Measurements from ENCODE around the gene OR51F2. TPM values are rescaled to one million over a fixed set of nuclear protein-coding genes. Genes with fewer than 3 reads are reported as not detected.
"Not testable (repeated sequence)": the region's sequence is repeated elsewhere in the genome, so short reads cannot be mapped to it uniquely, and the experiment has no call there.

OR51F2 gene
- polyA plus RNA-seq, 1 donor from 2014 or later = not detected

GRCh38 chr11:4797206-4797605 lies 23.9 kb upstream of the OR51F2 start:
- Histone ChIP-seq H3K4me3 (ENCODE audit: low read length) (no peak overlapping the region), H3K36me3 (ENCODE audit: insufficient read depth, low read length) (no peaks in the 10 kb centered on the region), H3K27ac (ENCODE audit: low read length) (no peak overlapping the region), H3K4me2 (ENCODE audit: low read length) (no peak overlapping the region), H2AFZ (ENCODE audit: low read depth, low read length) (no peak overlapping the region), H3K79me2 (replicated peaks; ENCODE audit: insufficient read depth, low read length) (no peaks in the 10 kb centered on the region), H3K9me3 (ENCODE audit: low read length) (no peaks in the 10 kb centered on the region), H3K27me3 (ENCODE audit: insufficient read depth, low read depth, low read length) (no peaks in the 10 kb centered on the region), H3K9ac (ENCODE audit: low read length) (no peak overlapping the region), H4K20me1 (ENCODE audit: insufficient read depth) (no peaks in the 10 kb centered on the region), H3K9me2 (ENCODE audit: insufficient read depth, low read length) (no peaks in the 10 kb centered on the region), H3F3A (ENCODE audit: insufficient read depth, low read length, poor library complexity, severe bottlenecking) (no peaks in the 10 kb centered on the region)
- TF ChIP-seq SMC3 (conservative IDR thresholded peaks at IDR 0.05; ENCODE audit: poor library complexity) = no peak
- no peak for TF ChIP-seq CTCF (IDR thresholded peaks at IDR 0.05; ENCODE audit: poor library complexity, severe bottlenecking)
- no peak for TF ChIP-seq REST (IDR thresholded peaks at IDR 0.05; ENCODE audit: borderline replicate concordance)
- no peak for TF ChIP-seq EZH2 (IDR thresholded peaks at IDR 0.05; ENCODE audit: borderline replicate concordance, insufficient read depth, low read length, poor library complexity, severe bottlenecking)

- no peak overlapping the region for H3K4me3 ChIP-seq (ENCODE audit: low read length)
- no peak overlapping the region for H3K4me2 ChIP-seq (ENCODE audit: low read length)
- H3K27me3 ChIP-seq (ENCODE audit: insufficient read depth, low read depth, low read length) = no peaks in the 10 kb centered on the region
- H3K9ac ChIP-seq (ENCODE audit: low read length) = no peak overlapping the region
- TF ChIP-seq RAD21 (conservative IDR thresholded peaks at IDR 0.05) (no peak), CTCF (IDR thresholded peaks at IDR 0.05; ENCODE audit: poor library complexity, severe bottlenecking) (no peak), EZH2 (IDR thresholded peaks at IDR 0.05; ENCODE audit: borderline replicate concordance, insufficient read depth, low read length, poor library complexity, severe bottlenecking) (no peak)
- no peaks in the 10 kb centered on the region for H3K9me3 ChIP-seq (ENCODE audit: low read length)
- no peak overlapping the region for H3K27ac ChIP-seq (ENCODE audit: low read length)
- H3K79me2 ChIP-seq (replicated peaks; ENCODE audit: insufficient read depth, low read length) = no peaks in the 10 kb centered on the region
- no peaks in the 10 kb centered on the region for H3K9me2 ChIP-seq (ENCODE audit: insufficient read depth, low read length)
- H3K36me3 ChIP-seq (ENCODE audit: insufficient read depth, low read length) = no peaks in the 10 kb centered on the region
- no peak overlapping the region for H2AFZ ChIP-seq (ENCODE audit: low read depth, low read length)
- H4K20me1 ChIP-seq (ENCODE audit: insufficient read depth) = no peaks in the 10 kb centered on the region
- H3F3A ChIP-seq (ENCODE audit: insufficient read depth, low read length, poor library complexity, severe bottlenecking) = no peaks in the 10 kb centered on the region
These were observed 22.5 kb upstream of the OR51F2 start for GRCh38 chr11:4798427-4799183.

- not testable (repeated sequence) for H3K4me2 ChIP-seq (ENCODE audit: low read length); H4K20me1 ChIP-seq (ENCODE audit: insufficient read depth)
These were observed 19.8 kb upstream of the OR51F2 start for GRCh38 chr11:4801316-4801715.

More at GRCh38 chr11:4801316-4801715, 19.8 kb upstream of the OR51F2 start:
- H3K9me3 ChIP-seq (ENCODE audit: low read length); H3K4me3 ChIP-seq (ENCODE audit: low read length); H3K27ac ChIP-seq (ENCODE audit: low read length); H3K9ac ChIP-seq (ENCODE audit: low read length); H3F3A ChIP-seq (ENCODE audit: insufficient read depth, low read length, poor library complexity, severe bottlenecking); H3K9me2 ChIP-seq (ENCODE audit: insufficient read depth, low read length); H2AFZ ChIP-seq (ENCODE audit: low read depth, low read length); H3K27me3 ChIP-seq (ENCODE audit: insufficient read depth, low read depth, low read length); H3K36me3 ChIP-seq (ENCODE audit: insufficient read depth, low read length); H3K79me2 ChIP-seq (replicated peaks; ENCODE audit: insufficient read depth, low read length): not testable (repeated sequence)
